SK-N-SH treated with all-trans-retinoic acid at 6 μM for 48 hours (cell line): ENCODE results near the gene HSBP1L1.

Experiments
- RARB ChIP-seq: fragments of 250-450 bp; sonication (Bioruptor Pico); IDR thresholded peaks from 2 replicates; pipeline ENCODE4 v1.8.0; 2021; ENCODE audit warnings: mild to moderate bottlenecking, moderate library complexity
- TF ChIP-seq, protein P1 (sequence below): fragments of 250-450 bp; sonication (Bioruptor Pico); IDR thresholded peaks from 2 replicates; pipeline ENCODE4 v1.5.1; 2020; ENCODE audit warnings: low read depth, mild to moderate bottlenecking, moderate library complexity

DNA sequence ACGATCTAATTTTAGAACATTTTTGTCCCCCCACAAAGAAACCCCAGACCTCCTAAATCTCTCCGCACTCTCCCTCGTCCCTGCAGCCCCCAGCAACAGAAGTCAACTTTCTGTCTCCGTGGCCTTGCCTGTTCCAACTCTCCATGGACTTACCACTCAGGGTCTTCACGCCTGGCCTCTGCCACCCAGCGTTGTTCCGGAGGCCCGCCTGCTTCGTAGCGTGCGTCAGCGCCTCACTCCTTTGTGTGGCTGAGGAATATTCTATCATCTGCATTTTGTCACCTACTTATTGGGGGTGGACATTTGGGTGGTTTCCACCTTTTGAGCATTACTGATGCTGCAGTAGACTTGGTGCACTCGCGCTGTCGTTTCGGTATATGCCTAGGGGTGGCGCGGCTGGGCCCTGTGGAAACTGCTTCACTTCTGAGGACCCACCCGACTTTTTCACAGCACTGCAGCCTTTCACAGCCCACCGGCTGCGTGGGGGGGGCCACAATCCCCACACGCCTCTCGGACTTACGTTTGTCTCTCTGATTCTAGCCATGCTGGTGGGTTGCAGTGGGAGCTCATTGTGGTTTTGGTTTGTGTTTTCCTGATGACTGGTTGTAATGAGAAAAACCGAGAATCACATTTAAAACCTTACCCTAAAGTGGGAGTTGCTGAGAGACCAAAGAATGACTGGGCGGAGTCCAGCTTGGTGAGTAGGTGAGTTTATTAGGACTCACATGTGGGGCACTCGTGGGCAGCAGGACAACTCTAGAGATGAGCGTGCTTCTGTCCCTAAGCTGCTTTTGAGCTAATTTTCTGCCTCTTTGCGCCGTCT, 1.4 kb upstream of the HSBP1L1 start:
- TF ChIP-seq RARB (CRISPR knock-in tag), result no peak
- TF ChIP-seq, protein P1, sequence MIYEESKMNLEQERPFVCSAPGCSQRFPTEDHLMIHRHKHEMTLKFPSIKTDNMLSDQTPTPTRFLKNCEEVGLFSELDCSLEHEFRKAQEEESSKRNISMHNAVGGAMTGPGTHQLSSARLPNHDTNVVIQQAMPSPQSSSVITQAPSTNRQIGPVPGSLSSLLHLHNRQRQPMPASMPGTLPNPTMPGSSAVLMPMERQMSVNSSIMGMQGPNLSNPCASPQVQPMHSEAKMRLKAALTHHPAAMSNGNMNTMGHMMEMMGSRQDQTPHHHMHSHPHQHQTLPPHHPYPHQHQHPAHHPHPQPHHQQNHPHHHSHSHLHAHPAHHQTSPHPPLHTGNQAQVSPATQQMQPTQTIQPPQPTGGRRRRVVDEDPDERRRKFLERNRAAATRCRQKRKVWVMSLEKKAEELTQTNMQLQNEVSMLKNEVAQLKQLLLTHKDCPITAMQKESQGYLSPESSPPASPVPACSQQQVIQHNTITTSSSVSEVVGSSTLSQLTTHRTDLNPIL (CRISPR knock-in tag), result no peak
